K562 (cell line): ENCODE data around the gene TNRC6B. TPM values are rescaled to one million over a fixed set of nuclear protein-coding genes. Genes with fewer than 3 reads are reported as not detected.

Experiments
- ATAC-seq: fragments of 200-7000 bp; cut with Tn5 transposase; 3 replicates; pipeline ENCODE4 v1.9.1; 2020; ENCODE audit warnings: moderate library complexity
- BruUV-seq: library from RNA; stranded (reverse); fragments of 400-500 nt; replicated peaks from 2 replicates; lab custom pipeline; 2021; lab: Mats Ljungman, UMichigan
- CTCF ChIA-PET: fragments of 300-600 bp; formaldehyde crosslinking; extraction: SDS; loops from one replicate; lab custom pipeline; 2021; ENCODE audit warnings: low intra/inter-chr PET ratio; lab: Yijun Ruan, JAX
- POLR2A ChIA-PET: fragments of 300-600, 350-650 bp; sonication (Branson Sonifier 250); formaldehyde crosslinking; extraction: SDS; loops from one replicate; lab custom pipeline; 2021; ENCODE audit warnings: antibody characterized with exemption, inconsistent platforms; lab: Yijun Ruan, JAX
- DNase-seq, 4 experiments: peaks; one replicate each; pipeline versions ENCODE4 v3.0.0 to v3.0.0-alpha.2; 2011 to 2018; ENCODE audit warnings: low spot score in 3 of 4, mixed read lengths in 3 of 4; ENCODE audit errors: extremely low read depth in 1 of 4
- FAIRE-seq: peaks from 2 replicates; lab custom pipeline; 2011; peaks lifted over from hg19 to GRCh38; lab: Jason Lieb, UNC
- H2AFZ ChIP-seq: 2 replicates; pipeline ENCODE4 v1.6.0; 2011; ENCODE audit warnings: low read depth, low read length, control low read depth, inconsistent platforms
- H3K27ac ChIP-seq: fragments of 200-600 bp; 3 replicates; pipeline ENCODE4 v1.8.0; 2011; ENCODE audit warnings: low read depth, mild to moderate bottlenecking, control low read depth, inconsistent platforms, low read length, moderate library complexity, mixed read lengths; ENCODE audit errors: extremely low read depth
- H3K27me3 ChIP-seq, 2 experiments: fragments of 300-600 bp in 1 of 2; 2 replicates in 1 of 2; 3 replicates in 1 of 2; pipeline versions ENCODE4 v1.6.0 to v1.8.0; 2011; ENCODE audit warnings: inconsistent platforms in 2 of 2, low read length in 2 of 2, mild to moderate bottlenecking in 1 of 2, mixed read lengths in 1 of 2, moderate library complexity in 1 of 2; ENCODE audit not compliant: control insufficient read depth in 2 of 2, insufficient read depth in 2 of 2
- H3K36me3 ChIP-seq: fragments of 300-600 bp; 3 replicates; pipeline ENCODE4 v1.8.0; 2011; ENCODE audit warnings: mild to moderate bottlenecking, low read length, inconsistent platforms; ENCODE audit not compliant: control insufficient read depth, insufficient read depth
- H3K4me1 ChIP-seq, 2 experiments: fragments of 200-600 bp in 1 of 2; replicated peaks in 1 of 2; 2 replicates in 1 of 2; 3 replicates in 1 of 2; pipeline versions ENCODE4 v1.5.1 to v1.8.0; 2011; ENCODE audit warnings: inconsistent platforms in 2 of 2, low read length in 2 of 2, mild to moderate bottlenecking in 1 of 2, mixed read lengths in 1 of 2, moderate library complexity in 1 of 2; ENCODE audit not compliant: control insufficient read depth in 2 of 2, insufficient read depth in 2 of 2
- H3K4me2 ChIP-seq: 2 replicates; pipeline ENCODE4 v1.6.1; 2011; ENCODE audit warnings: low read length, control low read depth, inconsistent platforms, mixed read lengths; ENCODE audit not compliant: insufficient read depth
- H3K4me3 ChIP-seq: fragments of 200-600 bp; sonication (generic), shearing (Covaris generic); 2 replicates; pipeline ENCODE4 v1.5.1; 2016; ENCODE audit warnings: control low read depth, inconsistent platforms
- H3K79me2 ChIP-seq: fragments of 200-600 bp; 3 replicates; pipeline ENCODE4 v1.8.0; 2011; ENCODE audit warnings: low read length, inconsistent platforms; ENCODE audit not compliant: control insufficient read depth, insufficient read depth
- H3K9ac ChIP-seq, 2 experiments: 2 replicates each; pipeline versions ENCODE4 v1.6.0 to v1.6.1; 2011; ENCODE audit warnings: low read depth in 2 of 2, low read length in 2 of 2, control low read depth in 1 of 2, inconsistent platforms in 1 of 2, mild to moderate bottlenecking in 1 of 2, mixed read lengths in 1 of 2; ENCODE audit not compliant: insufficient read depth in 1 of 2
- H3K9me1 ChIP-seq: one replicate; pipeline ENCODE4 v1.6.0; 2011; ENCODE audit warnings: inconsistent platforms, mild to moderate bottlenecking, low read length, moderate library complexity; ENCODE audit not compliant: control insufficient read depth, insufficient read depth
- H3K9me3 ChIP-seq: replicated peaks from 2 replicates; pipeline ENCODE4 v1.5.1; 2011; ENCODE audit warnings: low read depth, low read length, inconsistent platforms; ENCODE audit not compliant: control insufficient read depth, insufficient read depth
- H4K20me1 ChIP-seq: replicated peaks from 2 replicates; pipeline ENCODE4 v1.6.1; 2011; ENCODE audit warnings: low read length, inconsistent platforms, mixed read lengths; ENCODE audit not compliant: control insufficient read depth, insufficient read depth
- HMGN3 ChIP-seq: IDR thresholded peaks from 2 replicates; pipeline ENCODE4 v1.6.1; 2011; ENCODE audit warnings: borderline replicate concordance, low read depth, mild to moderate bottlenecking, mixed read lengths, low read length; ENCODE audit not compliant: insufficient read length; ENCODE audit errors: extremely low read depth
- HNRNPH1 ChIP-seq: fragments of 200-400 bp; formaldehyde crosslinking; optimal IDR thresholded peaks from 2 replicates; pipeline ENCODE3; 2017; ENCODE audit warnings: low read depth, mild to moderate bottlenecking, low read length, moderate library complexity
- HNRNPK ChIP-seq: fragments of 200-400 bp; formaldehyde crosslinking; IDR thresholded peaks from one replicate; pipeline ENCODE4 v1.6.1; 2018; ENCODE audit warnings: mild to moderate bottlenecking, low read depth, low read length; ENCODE audit not compliant: poor library complexity, severe bottlenecking
- KDM4B ChIP-seq, 2 experiments: fragments of 450-650 bp in 1 of 2; sonication (generic) in 1 of 2; IDR thresholded peaks; 2 replicates each; pipeline ENCODE4 v1.6.1; 2016 to 2017; ENCODE audit warnings: borderline replicate concordance in 2 of 2, antibody characterized with exemption in 1 of 2, low read depth in 1 of 2, mild to moderate bottlenecking in 1 of 2
- NFRKB ChIP-seq: fragments of 450-650 bp; IDR thresholded peaks from 2 replicates; pipeline ENCODE4 v1.6.1; 2016; ENCODE audit warnings: low read depth
- SMARCC2 ChIP-seq: fragments of 450-650 bp; IDR thresholded peaks from 2 replicates; pipeline ENCODE4 v1.6.1; 2017; ENCODE audit warnings: antibody characterized with exemption, moderate library complexity, mild to moderate bottlenecking, low read depth
- WHSC1 ChIP-seq: IDR thresholded peaks from one replicate; pipeline ENCODE4 v1.6.1; 2012; ENCODE audit warnings: low read length, control low read depth, inconsistent platforms
- ZNF324 ChIP-seq: fragments of 250-450 bp; sonication (Bioruptor Pico); IDR thresholded peaks from 2 replicates; pipeline ENCODE4 v1.4.0; 2020; ENCODE audit warnings: mild to moderate bottlenecking
- ZNF696 ChIP-seq: fragments of 250-450 bp; sonication (Bioruptor Pico); conservative IDR thresholded peaks from 2 replicates; pipeline ENCODE4 v1.4.0; 2020; ENCODE audit warnings: mild to moderate bottlenecking, moderate library complexity
- in situ Hi-C: fragments of 300-500 bp; cut with MboI; formaldehyde crosslinking; loops from 4 replicates; pipeline ENCODE4 v1.15.0; 2018; ENCODE audit warnings: inconsistent platforms, mixed read lengths
- intact Hi-C: fragments of 100-400 bp; cut with micrococcal nuclease; formaldehyde crosslinking; loops from 2 replicates; pipeline ENCODE4 v1.14.2; 2022
- polyA plus RNA-seq, 8 experiments: library from polyadenylated mRNA; depleted of rRNA in 4 of 8; stranded (reverse) in 5 of 8; unstranded in 3 of 8; fragments of >200 nt; fragmentation: Nextera tagmentation in 2 of 8; fragmentation: Illumina TruSeq in 1 of 8; extraction: Ambion mirVana in 2 of 8; extraction: Trizol in 1 of 8; gene quantifications; 2 replicates each; pipeline versions ENCODE4 v1.2.1 to v1.2.3, GENCODE V29; 2011 to 2014; ENCODE audit warnings: inconsistent platforms in 1 of 8, missing spikeins in 1 of 8
- total RNA-seq, 7 experiments: library from RNA; depleted of rRNA in 6 of 7; stranded (reverse); fragments of >200 nt in 6 of 7; fragmentation: Illumina TruSeq in 2 of 7; extraction: Trizol in 2 of 7; gene quantifications; 2 replicates each; pipeline versions ENCODE4 v1.2.1 to v1.2.3, GENCODE V29; 2011 to 2021; ENCODE audit warnings: low replicate concordance in 1 of 7
- TF ChIP-seq, protein P1 (sequence below): fragments of 450-650 bp; IDR thresholded peaks from 2 replicates; pipeline ENCODE4 v1.6.1; 2014; ENCODE audit warnings: low read depth, mild to moderate bottlenecking, moderate library complexity, borderline replicate concordance
- TF ChIP-seq, protein P2 (sequence below), 3 experiments: fragments of 200-800 bp in 1 of 3; fragments of 250-450 bp in 1 of 3; fragments of 450-650 bp in 1 of 3; sonication (Bioruptor Pico) in 1 of 3; sonication (Bioruptor generic) in 1 of 3; formaldehyde crosslinking in 1 of 3; IDR thresholded peaks; 2 replicates each; pipeline versions ENCODE4 v1.6.1 to v1.8.0; 2016 to 2022; ENCODE audit warnings: mild to moderate bottlenecking in 2 of 3, missing genetic modification characterization in 2 of 3, missing compliant biosample characterization in 1 of 3, moderate library complexity in 1 of 3
- TF ChIP-seq, protein P3 (sequence below): sonication (generic); formaldehyde crosslinking; IDR thresholded peaks from 2 replicates; pipeline ENCODE4 v1.8.0; 2022; ENCODE audit warnings: missing genetic modification reagents, mild to moderate bottlenecking, moderate library complexity, borderline replicate concordance

Gene TNRC6B
- total and polyA plus RNA-seq, 9 of the 15 experiments (the other 6 are each of a cell fraction or from before 2014, with no cell fraction given): 0.96 to 18.8 (median 10.8) TPM

DNA sequence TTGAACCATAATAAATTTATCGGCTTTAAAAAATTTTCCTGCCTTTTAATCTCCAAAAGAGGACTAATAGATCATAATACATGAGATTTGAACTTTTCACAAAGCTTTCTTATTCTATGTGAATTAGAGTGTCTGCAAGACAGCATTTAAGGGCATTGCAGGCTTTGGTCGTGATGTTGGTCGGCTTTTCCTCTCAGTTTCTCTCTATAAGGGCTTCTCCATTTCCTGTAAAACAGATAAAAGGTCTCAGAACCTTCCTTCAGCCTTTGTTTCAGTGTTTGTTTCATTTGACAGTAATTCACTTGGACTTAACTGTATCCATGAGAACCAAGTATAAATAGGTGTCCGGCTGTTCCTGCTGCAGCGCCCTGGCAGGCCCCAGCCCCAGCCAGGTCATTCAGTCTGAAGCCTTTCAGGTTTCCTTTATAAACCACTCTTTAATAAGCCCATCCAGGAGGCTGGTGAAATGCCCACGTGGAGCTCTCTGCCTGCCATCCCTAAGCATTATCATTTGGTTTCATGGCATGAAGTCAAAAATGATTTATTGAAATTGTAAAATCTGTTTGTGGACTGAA is 131.4 kb downstream of the TNRC6B start (continued):
- TF ChIP-seq ZNF324 (CRISPR knock-in tag) (no peak), KDM4B (IDR thresholded peaks at IDR 0.05; ENCODE audit: borderline replicate concordance in 2 of 2, low read depth in 1 of 2) (no peak), HMGN3 (no peak)

DNA sequence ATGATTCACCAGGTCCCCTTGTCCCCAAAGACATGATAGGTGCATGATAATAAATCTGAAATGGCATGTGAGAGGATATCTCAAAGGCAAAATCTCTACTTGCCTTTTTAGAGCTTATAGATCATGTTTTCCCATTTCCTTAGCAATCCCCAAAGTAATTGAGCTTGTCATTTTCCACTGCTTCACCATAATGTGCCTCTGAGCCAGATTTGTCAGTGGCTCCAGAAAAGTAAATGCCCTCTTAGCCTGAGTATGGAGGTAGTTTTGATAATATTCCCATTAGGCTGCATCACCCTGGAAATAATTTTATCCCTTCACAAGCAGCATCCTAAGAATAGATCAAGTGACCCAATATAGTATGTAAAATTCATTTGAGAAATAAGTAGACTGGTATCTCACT is 131.9 kb downstream of the TNRC6B start:
- H3K27ac ChIP-seq: no peak overlapping the region
- peaks cover 69% of the 10 kb centered on the region for H3K36me3 ChIP-seq
- no peaks in the 10 kb centered on the region for H3K79me2 ChIP-seq
- no peaks in the 10 kb centered on the region for H4K20me1 ChIP-seq
- H2AFZ ChIP-seq: no peak overlapping the region
- no peak for FAIRE-seq
- no peaks in the 10 kb centered on the region for H3K9me1 ChIP-seq
- ChIA-PET POLR2A (interaction anchor here (0.8 to 1.1 kb wide), 2 partner anchors 20 to 447 kb away, joined by 3 read pairs; no protein-coding TSS in a partner anchor), CTCF (no interaction called here)
- in situ Hi-C loops: no loop called here
- H3K4me2 ChIP-seq: no peak overlapping the region
- ATAC-seq: no peak
- BruUV-seq: no TSS peak
- no peak overlapping the region for H3K9ac ChIP-seq
- DNase-seq: no peak
- H3K4me3 ChIP-seq: no peak overlapping the region
- H3K4me1 ChIP-seq: no peaks in the 10 kb centered on the region
- intact Hi-C loops: no loop called here
- H3K27me3 ChIP-seq: no peaks in the 10 kb centered on the region
- H3K9me3 ChIP-seq: no peaks in the 10 kb centered on the region
- TF ChIP-seq, protein P1, sequence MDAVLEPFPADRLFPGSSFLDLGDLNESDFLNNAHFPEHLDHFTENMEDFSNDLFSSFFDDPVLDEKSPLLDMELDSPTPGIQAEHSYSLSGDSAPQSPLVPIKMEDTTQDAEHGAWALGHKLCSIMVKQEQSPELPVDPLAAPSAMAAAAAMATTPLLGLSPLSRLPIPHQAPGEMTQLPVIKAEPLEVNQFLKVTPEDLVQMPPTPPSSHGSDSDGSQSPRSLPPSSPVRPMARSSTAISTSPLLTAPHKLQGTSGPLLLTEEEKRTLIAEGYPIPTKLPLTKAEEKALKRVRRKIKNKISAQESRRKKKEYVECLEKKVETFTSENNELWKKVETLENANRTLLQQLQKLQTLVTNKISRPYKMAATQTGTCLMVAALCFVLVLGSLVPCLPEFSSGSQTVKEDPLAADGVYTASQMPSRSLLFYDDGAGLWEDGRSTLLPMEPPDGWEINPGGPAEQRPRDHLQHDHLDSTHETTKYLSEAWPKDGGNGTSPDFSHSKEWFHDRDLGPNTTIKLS: no peak
- TF ChIP-seq ZNF696 (CRISPR knock-in tag): no peak
- TF ChIP-seq, protein P2, sequence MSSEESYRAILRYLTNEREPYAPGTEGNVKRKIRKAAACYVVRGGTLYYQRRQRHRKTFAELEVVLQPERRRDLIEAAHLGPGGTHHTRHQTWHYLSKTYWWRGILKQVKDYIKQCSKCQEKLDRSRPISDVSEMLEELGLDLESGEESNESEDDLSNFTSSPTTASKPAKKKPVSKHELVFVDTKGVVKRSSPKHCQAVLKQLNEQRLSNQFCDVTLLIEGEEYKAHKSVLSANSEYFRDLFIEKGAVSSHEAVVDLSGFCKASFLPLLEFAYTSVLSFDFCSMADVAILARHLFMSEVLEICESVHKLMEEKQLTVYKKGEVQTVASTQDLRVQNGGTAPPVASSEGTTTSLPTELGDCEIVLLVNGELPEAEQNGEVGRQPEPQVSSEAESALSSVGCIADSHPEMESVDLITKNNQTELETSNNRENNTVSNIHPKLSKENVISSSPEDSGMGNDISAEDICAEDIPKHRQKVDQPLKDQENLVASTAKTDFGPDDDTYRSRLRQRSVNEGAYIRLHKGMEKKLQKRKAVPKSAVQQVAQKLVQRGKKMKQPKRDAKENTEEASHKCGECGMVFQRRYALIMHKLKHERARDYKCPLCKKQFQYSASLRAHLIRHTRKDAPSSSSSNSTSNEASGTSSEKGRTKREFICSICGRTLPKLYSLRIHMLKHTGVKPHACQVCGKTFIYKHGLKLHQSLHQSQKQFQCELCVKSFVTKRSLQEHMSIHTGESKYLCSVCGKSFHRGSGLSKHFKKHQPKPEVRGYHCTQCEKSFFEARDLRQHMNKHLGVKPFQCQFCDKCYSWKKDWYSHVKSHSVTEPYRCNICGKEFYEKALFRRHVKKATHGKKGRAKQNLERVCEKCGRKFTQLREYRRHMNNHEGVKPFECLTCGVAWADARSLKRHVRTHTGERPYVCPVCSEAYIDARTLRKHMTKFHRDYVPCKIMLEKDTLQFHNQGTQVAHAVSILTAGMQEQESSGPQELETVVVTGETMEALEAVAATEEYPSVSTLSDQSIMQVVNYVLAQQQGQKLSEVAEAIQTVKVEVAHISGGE (CRISPR knock-in tag; IDR thresholded peaks at IDR 0.05): no peak
- no peak for TF ChIP-seq HNRNPK
- TF ChIP-seq HNRNPH1: no peak
- TF ChIP-seq NFRKB: no peak
- TF ChIP-seq, protein P3, sequence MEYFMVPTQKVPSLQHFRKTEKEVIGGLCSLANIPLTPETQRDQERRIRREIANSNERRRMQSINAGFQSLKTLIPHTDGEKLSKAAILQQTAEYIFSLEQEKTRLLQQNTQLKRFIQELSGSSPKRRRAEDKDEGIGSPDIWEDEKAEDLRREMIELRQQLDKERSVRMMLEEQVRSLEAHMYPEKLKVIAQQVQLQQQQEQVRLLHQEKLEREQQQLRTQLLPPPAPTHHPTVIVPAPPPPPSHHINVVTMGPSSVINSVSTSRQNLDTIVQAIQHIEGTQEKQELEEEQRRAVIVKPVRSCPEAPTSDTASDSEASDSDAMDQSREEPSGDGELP: no peak
- TF ChIP-seq WHSC1: no peak
- TF ChIP-seq SMARCC2: no peak
